C4-2B (cell line): ENCODE results near the gene ATP8B3.

ENCODE experiments used
- H3K27ac ChIP-seq: fragments of 450-650 bp; 2 replicates; pipeline ENCODE4 v1.5.1; 2017
- CTCF ChIP-seq: fragments of 450-650 bp; conservative IDR thresholded peaks from 2 replicates; pipeline ENCODE4 v1.5.1; 2017; ENCODE audit warnings: mild to moderate bottlenecking
- ZFX ChIP-seq: fragments of 450-650 bp; IDR thresholded peaks from 2 replicates; pipeline ENCODE4 v1.6.1; 2017

ATP8B3 gene

GRCh38 chr19:1756264-1756663, 55.8 kb downstream of the ATP8B3 start:
- TF ChIP-seq ZFX = no peak
- no peak for TF ChIP-seq CTCF
- H3K27ac ChIP-seq = no peak overlapping the region

- H3K27ac ChIP-seq = no peak overlapping the region
- no peak for TF ChIP-seq CTCF
- no peak for TF ChIP-seq ZFX
Measured at GRCh38 chr19:1755467-1756171, 56.5 kb downstream of the ATP8B3 start.

- no peak for TF ChIP-seq CTCF
- TF ChIP-seq ZFX = no peak
- H3K27ac ChIP-seq = no peak overlapping the region
Measured at GRCh38 chr19:1754636-1755466, 57.2 kb downstream of the ATP8B3 start.

GRCh38 chr19:1754018-1754635, 57.9 kb downstream of the ATP8B3 start:
- H3K27ac ChIP-seq = no peak overlapping the region
- TF ChIP-seq ZFX (no peak), CTCF (no peak)

- no peak for TF ChIP-seq ZFX
- no peak for TF ChIP-seq CTCF
- H3K27ac ChIP-seq = no peak within 1 kb of the TSS
Measured at GRCh38 chr19:1752757-1753728, 59.0 kb downstream of the ATP8B3 start, which contains the start of gene ONECUT3. Gene ONECUT3 (plus strand): TSS chr19:1753506. CDS start chr19:1753663, 157 bp downstream.

- no peak for TF ChIP-seq CTCF
- no peak overlapping the region for H3K27ac ChIP-seq
Measured at GRCh38 chr19:1752009-1752756, 59.9 kb downstream of the ATP8B3 start.
